ENCODE results near the gene PISD.

DNA sequence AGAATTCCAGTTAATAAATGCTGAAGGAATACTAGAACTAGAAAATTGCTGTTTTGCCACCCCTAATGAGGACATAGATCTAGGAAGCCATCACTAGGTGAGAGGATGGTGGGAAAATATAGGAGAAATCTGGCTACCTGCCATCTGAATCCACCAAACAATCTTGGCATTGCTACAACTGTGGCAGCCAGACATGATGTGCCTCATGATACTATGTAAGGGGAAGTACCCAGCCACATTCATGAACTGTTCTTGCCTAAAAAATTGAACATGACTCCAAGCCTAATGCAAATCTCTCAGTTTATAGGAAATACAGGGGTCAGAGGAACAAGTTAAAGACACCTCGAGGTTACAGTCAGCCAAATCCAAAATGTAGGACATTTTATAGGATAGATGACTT is 92.9 kb downstream of the PISD start:
- TF ChIP-seq TSC22D4 (tag; IDR thresholded peaks at IDR 0.05) (no peak), FOXM1 (IDR thresholded peaks at IDR 0.05; ENCODE audit: low read depth) (no peak), FOXM1 (CRISPR knock-in tag; IDR thresholded peaks at IDR 0.05; ENCODE audit: low read depth) (no peak), KDM5B (IDR thresholded peaks at IDR 0.05; ENCODE audit: insufficient replicate concordance, low read depth, low read length) (no peak), NFATC3 (IDR thresholded peaks at IDR 0.05) (no peak), BMI1 (IDR thresholded peaks at IDR 0.05; ENCODE audit: low read length) (no peak), MAFK (IDR thresholded peaks at IDR 0.05; ENCODE audit: low read length) (no peak), NFRKB (IDR thresholded peaks at IDR 0.05; ENCODE audit: low read depth) (no peak), SMAD3 (CRISPR knock-in tag; conservative IDR thresholded peaks at IDR 0.05) (no peak)
- TF ChIP-seq, protein P1, sequence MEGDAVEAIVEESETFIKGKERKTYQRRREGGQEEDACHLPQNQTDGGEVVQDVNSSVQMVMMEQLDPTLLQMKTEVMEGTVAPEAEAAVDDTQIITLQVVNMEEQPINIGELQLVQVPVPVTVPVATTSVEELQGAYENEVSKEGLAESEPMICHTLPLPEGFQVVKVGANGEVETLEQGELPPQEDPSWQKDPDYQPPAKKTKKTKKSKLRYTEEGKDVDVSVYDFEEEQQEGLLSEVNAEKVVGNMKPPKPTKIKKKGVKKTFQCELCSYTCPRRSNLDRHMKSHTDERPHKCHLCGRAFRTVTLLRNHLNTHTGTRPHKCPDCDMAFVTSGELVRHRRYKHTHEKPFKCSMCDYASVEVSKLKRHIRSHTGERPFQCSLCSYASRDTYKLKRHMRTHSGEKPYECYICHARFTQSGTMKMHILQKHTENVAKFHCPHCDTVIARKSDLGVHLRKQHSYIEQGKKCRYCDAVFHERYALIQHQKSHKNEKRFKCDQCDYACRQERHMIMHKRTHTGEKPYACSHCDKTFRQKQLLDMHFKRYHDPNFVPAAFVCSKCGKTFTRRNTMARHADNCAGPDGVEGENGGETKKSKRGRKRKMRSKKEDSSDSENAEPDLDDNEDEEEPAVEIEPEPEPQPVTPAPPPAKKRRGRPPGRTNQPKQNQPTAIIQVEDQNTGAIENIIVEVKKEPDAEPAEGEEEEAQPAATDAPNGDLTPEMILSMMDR (IDR thresholded peaks at IDR 0.05 in 2 of 3, conservative IDR thresholded peaks at IDR 0.05 in 1 of 3; ENCODE audit: insufficient read depth in 2 of 3, low read depth in 1 of 3, low read length in 3 of 3) = no peak
